ENCODE measurements around the gene SWI5. TPM values are rescaled to one million over a fixed set of nuclear protein-coding genes. Genes with fewer than 3 reads are reported as not detected.
A peak's percentile ranks its signal among the peaks of the same experiment; 100 is the strongest.

Gene SWI5
- total RNA-seq, 1 experiment from 2014 or later = 18.0 TPM

- POLR2A ChIA-PET = no interaction called here
- H3K27me3 Mint-ChIP-seq (ENCODE audit: insufficient read depth, unreplicated experiment) = no peaks in the 10 kb centered on the region
- DNase-seq = peak; percentile 92 to 94
- peak within 1 kb of the TSS; percentile 91 for H3K4me3 Mint-ChIP-seq (ENCODE audit: unreplicated experiment)
- peaks cover 1% of the 10 kb centered on the region for H3K4me1 Mint-ChIP-seq (ENCODE audit: low read depth, unreplicated experiment)
- 0 out of 2 replicates have a peak, but pooled peaks cover 4% of the 10 kb centered on the region for H3K4me1 ChIP-seq
- peak within 1 kb of the TSS; percentile 96 for H3K27ac Mint-ChIP-seq (ENCODE audit: unreplicated experiment)
- TSS peak; percentile 71 for BruUV-seq (replicated peaks)
- no peaks in the 10 kb centered on the region for H3K27me3 ChIP-seq (replicated peaks; ENCODE audit: control insufficient read depth, insufficient read depth, low read length)
- intact Hi-C loops (cut with micrococcal nuclease; ENCODE audit: unreplicated experiment) = loop anchor here (1.0 kb wide), 1 partner anchor 19 kb away; no protein-coding TSS in a partner anchor
- H3K9me3 Mint-ChIP-seq (ENCODE audit: unreplicated experiment) = no peaks in the 10 kb centered on the region
- no peaks in the 10 kb centered on the region for H3K9me3 ChIP-seq
- CTCF ChIA-PET = no interaction called here
- peak within 1 kb of the TSS; percentile 83 for H3K4me3 ChIP-seq (ENCODE audit: low read depth, low read length)
- TF ChIP-seq, protein P1, sequence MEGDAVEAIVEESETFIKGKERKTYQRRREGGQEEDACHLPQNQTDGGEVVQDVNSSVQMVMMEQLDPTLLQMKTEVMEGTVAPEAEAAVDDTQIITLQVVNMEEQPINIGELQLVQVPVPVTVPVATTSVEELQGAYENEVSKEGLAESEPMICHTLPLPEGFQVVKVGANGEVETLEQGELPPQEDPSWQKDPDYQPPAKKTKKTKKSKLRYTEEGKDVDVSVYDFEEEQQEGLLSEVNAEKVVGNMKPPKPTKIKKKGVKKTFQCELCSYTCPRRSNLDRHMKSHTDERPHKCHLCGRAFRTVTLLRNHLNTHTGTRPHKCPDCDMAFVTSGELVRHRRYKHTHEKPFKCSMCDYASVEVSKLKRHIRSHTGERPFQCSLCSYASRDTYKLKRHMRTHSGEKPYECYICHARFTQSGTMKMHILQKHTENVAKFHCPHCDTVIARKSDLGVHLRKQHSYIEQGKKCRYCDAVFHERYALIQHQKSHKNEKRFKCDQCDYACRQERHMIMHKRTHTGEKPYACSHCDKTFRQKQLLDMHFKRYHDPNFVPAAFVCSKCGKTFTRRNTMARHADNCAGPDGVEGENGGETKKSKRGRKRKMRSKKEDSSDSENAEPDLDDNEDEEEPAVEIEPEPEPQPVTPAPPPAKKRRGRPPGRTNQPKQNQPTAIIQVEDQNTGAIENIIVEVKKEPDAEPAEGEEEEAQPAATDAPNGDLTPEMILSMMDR (IDR thresholded peaks at IDR 0.05; ENCODE audit: insufficient read depth in 1 of 2, low read depth in 1 of 2, low read length in 1 of 2, severe bottlenecking in 1 of 2, unreplicated experiment in 1 of 2) = no peak
- H3K36me3 ChIP-seq (ENCODE audit: control insufficient read depth, insufficient read depth, low read length) = no peaks in the 10 kb centered on the region
- peaks cover 30% of the 10 kb centered on the region for H3K36me3 Mint-ChIP-seq (ENCODE audit: insufficient read depth, unreplicated experiment)
These were observed 46.5 kb downstream of the SWI5 start, which contains the start of the genes COQ4 and TRUB2 for GRCh38 chr9:128322404-128323211. Gene COQ4, plus strand, starts transcription at chr9:128322839. Its CDS starts 20 bp downstream, at chr9:128322859. Gene TRUB2, minus strand, starts transcription at chr9:128322447. Its CDS starts 39 bp downstream, at chr9:128322408.

GRCh38 chr9:128323212-128323730 lies 47.2 kb downstream of the SWI5 start:
- Histone ChIP-seq H3K36me3 (ENCODE audit: control insufficient read depth, insufficient read depth, low read length) (no peaks in the 10 kb centered on the region), H3K4me3 (ENCODE audit: low read depth, low read length) (peak overlapping the region; percentile 83), H3K27me3 (replicated peaks; ENCODE audit: control insufficient read depth, insufficient read depth, low read length) (no peaks in the 10 kb centered on the region), H3K4me1 (peaks cover 8% of the 10 kb centered on the region), H3K9me3 (no peaks in the 10 kb centered on the region)
- POLR2A ChIA-PET = no interaction called here
- Mint-ChIP-seq H3K9me3 (ENCODE audit: unreplicated experiment) (no peaks in the 10 kb centered on the region), H3K36me3 (ENCODE audit: insufficient read depth, unreplicated experiment) (peaks cover 30% of the 10 kb centered on the region), H3K4me3 (ENCODE audit: unreplicated experiment) (peak overlapping the region; percentile 91), H3K4me1 (ENCODE audit: low read depth, unreplicated experiment) (peaks cover 7% of the 10 kb centered on the region), H3K27ac (ENCODE audit: unreplicated experiment) (peak overlapping the region; percentile 96), H3K27me3 (ENCODE audit: insufficient read depth, unreplicated experiment) (no peaks in the 10 kb centered on the region)
- CTCF ChIA-PET = interaction anchor here (0.5 kb wide), 1 partner anchor 28 kb away, joined by 4 read pairs; no protein-coding TSS in a partner anchor
- no TSS peak for BruUV-seq (replicated peaks)
- DNase-seq = no peak
- intact Hi-C loops (cut with micrococcal nuclease; ENCODE audit: unreplicated experiment) = no loop called here
- TF ChIP-seq, protein P1 (IDR thresholded peaks at IDR 0.05; ENCODE audit: insufficient read depth in 1 of 2, low read depth in 1 of 2, low read length in 1 of 2, severe bottlenecking in 1 of 2, unreplicated experiment in 1 of 2) = no peak

- TF ChIP-seq, protein P1 (IDR thresholded peaks at IDR 0.05; ENCODE audit: insufficient read depth in 1 of 2, low read depth in 1 of 2, low read length in 1 of 2, severe bottlenecking in 1 of 2, unreplicated experiment in 1 of 2) = no peak
- no TSS peak for BruUV-seq (replicated peaks)
- no peaks in the 10 kb centered on the region for H3K27me3 ChIP-seq (replicated peaks; ENCODE audit: control insufficient read depth, insufficient read depth, low read length)
- Mint-ChIP-seq H3K9me3 (ENCODE audit: unreplicated experiment) (no peaks in the 10 kb centered on the region), H3K4me1 (ENCODE audit: low read depth, unreplicated experiment) (peaks cover 7% of the 10 kb centered on the region), H3K27ac (ENCODE audit: unreplicated experiment) (peak overlapping the region; percentile 96), H3K27me3 (ENCODE audit: insufficient read depth, unreplicated experiment) (no peaks in the 10 kb centered on the region), H3K4me3 (ENCODE audit: unreplicated experiment) (peak overlapping the region; percentile 91), H3K36me3 (ENCODE audit: insufficient read depth, unreplicated experiment) (peaks cover 34% of the 10 kb centered on the region)
- no peak for DNase-seq
- peak overlapping the region; percentile 83 for H3K4me3 ChIP-seq (ENCODE audit: low read depth, low read length)
- ChIA-PET POLR2A (no interaction called here), CTCF (interaction anchor here (0.5 kb wide), 1 partner anchor 28 kb away, joined by 4 read pairs; no protein-coding TSS in a partner anchor)
- H3K4me1 ChIP-seq = peaks cover 13% of the 10 kb centered on the region
- H3K36me3 ChIP-seq (ENCODE audit: control insufficient read depth, insufficient read depth, low read length) = 0 out of 2 replicates have a peak, but pooled peaks cover 1% of the 10 kb centered on the region
- intact Hi-C loops (cut with micrococcal nuclease; ENCODE audit: unreplicated experiment) = no loop called here
- H3K9me3 ChIP-seq = no peaks in the 10 kb centered on the region
These were observed 47.7 kb downstream of the SWI5 start for GRCh38 chr9:128323791-128324190.
